ENCODE measurements around the gene DYNLT4. TPM values are rescaled to one million over a fixed set of nuclear protein-coding genes. Genes with fewer than 3 reads are reported as not detected.

DYNLT4 gene
- total RNA-seq, 1 experiment from 2014 or later: 0.31 TPM

GRCh38 chr1:44799770-44800584 is 7.2 kb downstream of the DYNLT4 start, which contains the start of gene PLK3 (continued):
- TF ChIP-seq ARID4B (CRISPR knock-in tag; IDR thresholded peaks at IDR 0.05; ENCODE audit: borderline replicate concordance) (peak; percentile 52; the same call in 1 of the 2 replicates), ZBTB21 (CRISPR knock-in tag; IDR thresholded peaks at IDR 0.05; ENCODE audit: borderline replicate concordance) (0 out of 2 replicates have a peak, but pooled peaks have one; percentile 76), USF1 (CRISPR knock-in tag; IDR thresholded peaks at IDR 0.05) (peak; percentile 39; the same call in 1 of the 2 replicates), SMAD4 (CRISPR knock-in tag; IDR thresholded peaks at IDR 0.05) (0 out of 2 replicates have a peak, but pooled peaks have one; percentile 37), GABPB1 (CRISPR knock-in tag; IDR thresholded peaks at IDR 0.05) (peak; percentile 89), ZBTB43 (CRISPR knock-in tag; IDR thresholded peaks at IDR 0.05) (peak; percentile 68; the same call in 1 of the 2 replicates), STAT6 (CRISPR knock-in tag; conservative IDR thresholded peaks at IDR 0.05; ENCODE audit: low read depth) (no peak), HMGXB4 (CRISPR knock-in tag; IDR thresholded peaks at IDR 0.05) (peak; percentile 64; the same call in 1 of the 2 replicates), TEAD1 (CRISPR knock-in tag; IDR thresholded peaks at IDR 0.05) (peak; percentile 69), MAX (CRISPR knock-in tag; IDR thresholded peaks at IDR 0.05) (peak; percentile 98), ETV6 (CRISPR knock-in tag; IDR thresholded peaks at IDR 0.05) (peak; percentile 84; the same call in 1 of the 2 replicates), NFYB (CRISPR knock-in tag; conservative IDR thresholded peaks at IDR 0.05; ENCODE audit: low read depth) (peak; percentile 29; the same call in 1 of the 2 replicates), MYBL2 (CRISPR knock-in tag; IDR thresholded peaks at IDR 0.05) (peak; percentile 84; the same call in 1 of the 2 replicates), ESRRA (CRISPR knock-in tag; IDR thresholded peaks at IDR 0.05; ENCODE audit: borderline replicate concordance) (no peak), NR1H2 (CRISPR knock-in tag; IDR thresholded peaks at IDR 0.05) (no peak), FOXP1 (CRISPR knock-in tag; IDR thresholded peaks at IDR 0.05; ENCODE audit: borderline replicate concordance) (peak; percentile 42; the same call in 1 of the 2 replicates), ZNF232 (CRISPR knock-in tag; IDR thresholded peaks at IDR 0.05) (peak; percentile 32; the same call in 1 of the 2 replicates), ZSCAN18 (CRISPR knock-in tag; IDR thresholded peaks at IDR 0.05) (no peak), FOXK1 (CRISPR knock-in tag; IDR thresholded peaks at IDR 0.05) (peak; percentile 72), CDX4 (CRISPR knock-in tag; IDR thresholded peaks at IDR 0.05; ENCODE audit: borderline replicate concordance) (no peak), ZNF121 (CRISPR knock-in tag; IDR thresholded peaks at IDR 0.05) (peak; percentile 91), ZMAT4 (CRISPR knock-in tag; IDR thresholded peaks at IDR 0.05) (no peak)

All from WTC11 (cell line).